Subcutaneous adipose tissue (tissue), 4 donors: ENCODE data around the gene ERN1. TPM values are rescaled to one million over a fixed set of nuclear protein-coding genes. Genes with fewer than 3 reads are reported as not detected.

Experiments
- CTCF ChIP-seq: fragments of 450-650 bp; IDR thresholded peaks from one replicate; pipeline ENCODE4 v1.5.1; 2016; ENCODE audit warnings: low read depth, mild to moderate bottlenecking, control low read depth, antibody characterized with exemption, moderate library complexity
- small RNA-seq: library from RNA; depleted of rRNA; stranded (forward); fragments of <200 nt; gene quantifications from one replicate; pipeline ENCODE3, GENCODE V24; 2016
- total RNA-seq, 4 donors: library from RNA; depleted of rRNA; stranded (reverse); fragments of >200 nt; gene quantifications; one replicate each; pipeline ENCODE4 v1.1.0, GENCODE V29; 2016

ERN1 gene
- total RNA-seq, 4 donors from 2014 or later: 9.6 to 13.1 (median 11.7) TPM

DNA sequence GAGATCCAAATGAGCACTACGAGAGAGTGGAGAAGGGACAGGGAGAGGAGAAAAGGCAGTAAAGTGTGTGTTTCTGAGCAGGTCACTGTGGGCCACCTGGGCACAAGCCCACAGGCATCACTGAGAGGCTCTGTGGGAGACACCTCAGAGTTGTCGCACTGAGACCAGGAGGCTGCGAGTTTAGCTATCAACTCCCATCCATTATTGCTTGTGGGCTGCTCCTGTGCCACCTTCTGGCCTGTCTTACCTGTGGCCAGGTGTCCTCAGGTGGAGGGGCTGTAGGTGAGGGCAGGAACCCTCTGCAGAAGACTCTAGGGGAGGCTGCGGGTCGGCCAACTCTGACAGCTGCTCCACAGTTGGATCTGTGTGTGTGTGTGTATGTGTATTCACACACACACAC, 134.3 kb downstream of the ERN1 start:
- no peak for TF ChIP-seq CTCF

- no peak for TF ChIP-seq CTCF
Observed at GRCh38 chr17:63993368-63993985, 136.5 kb downstream of the ERN1 start.

GRCh38 chr17:63991611-63992010, 138.3 kb downstream of the ERN1 start:
- no peak for TF ChIP-seq CTCF

GRCh38 chr17:63989622-63990345, 140.2 kb downstream of the ERN1 start:
- no peak for TF ChIP-seq CTCF

Small RNA genes lying within 50 kb of the gene (small RNA-seq; reads per million reads assigned to genes)
- gene SNORD104: 254,962 reads per million, percentile 100 among the genes with 10 or more reads in this experiment

Other genes starting within 250 kb of the ERN1 start
- not detected for gene GH2, start 248.2 kb downstream of the ERN1 start, total RNA-seq
- gene CSH1, start 233.6 kb downstream of the ERN1 start, total RNA-seq: not detected
- gene CSHL1, start 218.9 kb downstream of the ERN1 start, total RNA-seq: not detected
- not detected for gene GH1, start 211.3 kb downstream of the ERN1 start, total RNA-seq
- 1 to 10 TPM; 3.1 to 4.6 (median 3.8) TPM for gene CD79B, start 197.8 kb downstream of the ERN1 start, total RNA-seq
- 10 to 100 TPM in 2 of 4 donors, 1 to 10 TPM in 2; 6.2 to 43.3 (median 18.1) TPM for gene SCN4A, start 157.2 kb downstream of the ERN1 start, total RNA-seq
- under 1 TPM in 3 of 4 donors, not detected in 1; 0.17 to 0.82 (median 0.57) TPM for gene PRR29, start 131.8 kb downstream of the ERN1 start, total RNA-seq
- gene ICAM2, start 109.5 kb downstream of the ERN1 start, total RNA-seq: 10 to 100 TPM; 45.6 to 92.1 (median 69.8) TPM
- gene TEX2, start 133.1 kb upstream of the ERN1 start, total RNA-seq: 100 to 1,000 TPM in 2 of 4 donors, 10 to 100 TPM in 2; 75.3 to 119 (median 102) TPM